OCI-LY1 (cell line): ENCODE data around the gene METRN.

Experiments used
- CTCF ChIP-seq: fragments of 200-600 bp; sonication (generic), shearing (Covaris generic); IDR thresholded peaks from 2 replicates; pipeline ENCODE4 v1.5.1; 2017; ENCODE audit warnings: mild to moderate bottlenecking, antibody characterized with exemption, low read length, moderate library complexity, mixed read lengths
- EZH2 ChIP-seq: fragments of 200-600 bp; sonication (generic), shearing (Covaris generic); IDR thresholded peaks from 2 replicates; pipeline ENCODE4 v1.8.0; 2017; ENCODE audit warnings: borderline replicate concordance, mixed run types, mild to moderate bottlenecking, antibody characterized with exemption, low read length, moderate library complexity, mixed read lengths

DNA sequence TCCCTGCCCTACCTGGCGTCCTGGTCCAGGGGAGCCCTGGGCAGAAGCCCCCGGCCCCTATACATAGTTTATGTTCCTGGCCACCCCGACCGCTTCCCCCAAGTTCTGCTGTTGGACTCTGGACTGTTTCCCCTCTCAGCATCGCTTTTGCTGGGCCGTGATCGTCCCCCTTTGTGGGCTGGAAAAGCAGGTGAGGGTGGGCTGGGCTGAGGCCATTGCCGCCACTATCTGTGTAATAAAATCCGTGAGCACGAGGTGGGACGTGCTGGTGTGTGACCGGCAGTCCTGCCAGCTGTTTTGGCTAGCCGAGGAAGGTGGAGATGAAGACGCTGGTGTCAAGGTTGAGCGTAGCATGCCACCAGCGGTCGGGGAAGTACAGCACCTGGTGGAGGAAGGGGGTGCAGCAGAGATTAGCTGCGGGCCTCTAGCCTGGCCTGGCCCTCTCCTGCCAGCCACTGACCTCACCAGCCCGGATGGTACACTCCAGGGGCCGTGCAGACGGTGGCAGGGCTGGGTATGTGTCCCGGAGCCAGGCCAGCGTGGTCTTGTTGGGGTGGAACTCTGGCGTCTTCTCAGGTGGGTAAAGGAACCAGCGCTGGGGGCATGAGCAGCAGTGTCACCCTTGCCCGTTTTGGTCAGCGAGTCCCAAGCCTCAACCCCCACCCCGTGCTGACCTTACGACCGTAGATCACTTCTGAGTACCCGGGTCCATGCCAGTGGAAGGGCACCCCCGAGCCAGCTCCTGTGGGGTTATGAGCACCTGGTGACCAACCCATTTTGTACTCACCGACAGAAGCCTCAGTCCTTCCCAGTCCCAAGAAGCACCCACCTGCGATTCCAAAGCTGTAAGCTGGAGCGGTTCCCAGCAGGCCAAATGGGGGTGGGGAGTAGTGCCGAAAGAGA is 32.2 kb upstream of the METRN start:
- TF ChIP-seq CTCF (no peak), EZH2 (no peak)
